ENCODE measurements around the gene TMEM115. TPM values are rescaled to one million over a fixed set of nuclear protein-coding genes. Genes with fewer than 3 reads are reported as not detected.

Gene TMEM115
- total and polyA plus RNA-seq, 2 of the 13 experiments (the other 11 are each of a cell fraction or from before 2014, with no cell fraction given), result 22.1 to 30.7 TPM

DNA sequence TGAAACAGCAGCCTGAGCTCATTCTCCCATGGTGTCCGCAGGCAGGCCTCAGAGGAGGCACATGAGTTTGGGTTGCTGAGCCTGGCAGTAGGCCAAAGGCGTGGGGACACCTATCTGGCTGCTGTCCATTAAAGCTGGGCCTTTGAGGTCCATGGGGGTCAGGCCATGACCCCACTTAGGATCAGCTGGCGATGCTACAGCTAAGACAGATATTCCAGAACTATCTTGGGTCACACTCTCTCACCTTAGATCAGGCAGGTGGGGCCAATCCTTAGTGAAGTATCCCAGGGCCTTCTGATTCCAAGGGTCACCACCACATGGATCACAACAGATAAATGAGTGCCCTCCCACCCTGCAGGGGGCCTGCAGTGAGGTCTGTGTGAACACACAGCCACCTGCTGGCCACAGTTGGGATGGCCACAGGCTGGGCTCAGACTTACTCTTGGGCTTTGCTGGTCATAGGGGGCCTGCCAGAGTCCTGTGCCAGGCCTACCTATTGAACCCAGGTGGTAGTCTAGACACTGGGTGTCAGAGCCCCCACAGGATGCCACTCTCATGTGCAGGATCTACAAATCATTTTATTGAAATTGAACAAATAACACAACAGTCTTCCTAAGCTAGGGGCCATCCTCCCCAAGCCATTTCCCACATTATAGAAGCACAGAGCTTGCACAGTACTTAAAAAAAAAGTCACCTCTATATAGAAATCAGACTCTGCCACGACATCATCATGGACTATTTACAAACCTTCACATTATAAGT lies 34.8 kb downstream of the TMEM115 start (continued):
- TF ChIP-seq, protein P1, sequence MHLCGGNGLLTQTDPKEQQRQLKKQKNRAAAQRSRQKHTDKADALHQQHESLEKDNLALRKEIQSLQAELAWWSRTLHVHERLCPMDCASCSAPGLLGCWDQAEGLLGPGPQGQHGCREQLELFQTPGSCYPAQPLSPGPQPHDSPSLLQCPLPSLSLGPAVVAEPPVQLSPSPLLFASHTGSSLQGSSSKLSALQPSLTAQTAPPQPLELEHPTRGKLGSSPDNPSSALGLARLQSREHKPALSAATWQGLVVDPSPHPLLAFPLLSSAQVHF (CRISPR knock-in tag; IDR thresholded peaks at IDR 0.05), result no peak
- TF ChIP-seq ZNF180 (CRISPR knock-in tag; IDR thresholded peaks at IDR 0.05; ENCODE audit: borderline replicate concordance, low read depth) (no peak), ZNF10 (CRISPR knock-in tag; IDR thresholded peaks at IDR 0.05; ENCODE audit: borderline replicate concordance, low read depth) (no peak), PCBP1 (IDR thresholded peaks at IDR 0.05; ENCODE audit: borderline replicate concordance, low read depth, low read length) (no peak), ZNF510 (CRISPR knock-in tag; IDR thresholded peaks at IDR 0.05; ENCODE audit: low read depth) (no peak), ZNF720 (CRISPR knock-in tag; IDR thresholded peaks at IDR 0.05) (no peak), GLI4 (CRISPR knock-in tag; IDR thresholded peaks at IDR 0.05; ENCODE audit: borderline replicate concordance) (no peak), ZNF883 (CRISPR knock-in tag; IDR thresholded peaks at IDR 0.05; ENCODE audit: not compliant biosample characterization) (no peak), FOSL1 (CRISPR knock-in tag; IDR thresholded peaks at IDR 0.05; ENCODE audit: borderline replicate concordance) (no peak), WIZ (CRISPR knock-in tag; IDR thresholded peaks at IDR 0.05) (no peak), ISL2 (CRISPR knock-in tag; IDR thresholded peaks at IDR 0.05) (peak; percentile 44; the same call in 1 of the 2 replicates), BCL6 (CRISPR knock-in tag; IDR thresholded peaks at IDR 0.05) (no peak; the same call in 1 of the 2 replicates), SATB2 (CRISPR knock-in tag; IDR thresholded peaks at IDR 0.05) (no peak), CAMTA2 (CRISPR knock-in tag; IDR thresholded peaks at IDR 0.05; ENCODE audit: borderline replicate concordance) (no peak), BORCS8-MEF2B (CRISPR knock-in tag; IDR thresholded peaks at IDR 0.05) (no peak), SKIL (CRISPR knock-in tag; IDR thresholded peaks at IDR 0.05; ENCODE audit: borderline replicate concordance) (no peak)
- TF ChIP-seq, protein P2, sequence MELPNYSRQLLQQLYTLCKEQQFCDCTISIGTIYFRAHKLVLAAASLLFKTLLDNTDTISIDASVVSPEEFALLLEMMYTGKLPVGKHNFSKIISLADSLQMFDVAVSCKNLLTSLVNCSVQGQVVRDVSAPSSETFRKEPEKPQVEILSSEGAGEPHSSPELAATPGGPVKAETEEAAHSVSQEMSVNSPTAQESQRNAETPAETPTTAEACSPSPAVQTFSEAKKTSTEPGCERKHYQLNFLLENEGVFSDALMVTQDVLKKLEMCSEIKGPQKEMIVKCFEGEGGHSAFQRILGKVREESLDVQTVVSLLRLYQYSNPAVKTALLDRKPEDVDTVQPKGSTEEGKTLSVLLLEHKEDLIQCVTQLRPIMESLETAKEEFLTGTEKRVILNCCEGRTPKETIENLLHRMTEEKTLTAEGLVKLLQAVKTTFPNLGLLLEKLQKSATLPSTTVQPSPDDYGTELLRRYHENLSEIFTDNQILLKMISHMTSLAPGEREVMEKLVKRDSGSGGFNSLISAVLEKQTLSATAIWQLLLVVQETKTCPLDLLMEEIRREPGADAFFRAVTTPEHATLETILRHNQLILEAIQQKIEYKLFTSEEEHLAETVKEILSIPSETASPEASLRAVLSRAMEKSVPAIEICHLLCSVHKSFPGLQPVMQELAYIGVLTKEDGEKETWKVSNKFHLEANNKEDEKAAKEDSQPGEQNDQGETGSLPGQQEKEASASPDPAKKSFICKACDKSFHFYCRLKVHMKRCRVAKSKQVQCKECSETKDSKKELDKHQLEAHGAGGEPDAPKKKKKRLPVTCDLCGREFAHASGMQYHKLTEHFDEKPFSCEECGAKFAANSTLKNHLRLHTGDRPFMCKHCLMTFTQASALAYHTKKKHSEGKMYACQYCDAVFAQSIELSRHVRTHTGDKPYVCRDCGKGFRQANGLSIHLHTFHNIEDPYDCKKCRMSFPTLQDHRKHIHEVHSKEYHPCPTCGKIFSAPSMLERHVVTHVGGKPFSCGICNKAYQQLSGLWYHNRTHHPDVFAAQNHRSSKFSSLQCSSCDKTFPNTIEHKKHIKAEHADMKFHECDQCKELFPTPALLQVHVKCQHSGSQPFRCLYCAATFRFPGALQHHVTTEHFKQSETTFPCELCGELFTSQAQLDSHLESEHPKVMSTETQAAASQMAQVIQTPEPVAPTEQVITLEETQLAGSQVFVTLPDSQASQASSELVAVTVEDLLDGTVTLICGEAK (IDR thresholded peaks at IDR 0.05), result no peak
- TF ChIP-seq, protein P2 (CRISPR knock-in tag; IDR thresholded peaks at IDR 0.05), result no peak

Measured in HepG2 (cell line).